ENCODE measurements around the gene ADAMTSL5. TPM values are rescaled to one million over a fixed set of nuclear protein-coding genes. Genes with fewer than 3 reads are reported as not detected.

The ADAMTSL5 gene
- total RNA-seq, 4 donors from 2014 or later, result 13.5 to 20.8 (median 18.8) TPM

GRCh38 chr19:1556390-1557070, 43.7 kb upstream of the ADAMTSL5 start:
- no peak overlapping the region for H3K4me3 ChIP-seq
- 98 to 99% methylated on average over 31 to 48 of the region's 66 CpGs for WGBS, 2 donors
- H3K4me1 ChIP-seq, result no peaks in the 10 kb centered on the region
- peaks cover 0 to 22% (median 0%) of the 10 kb centered on the region in 3 donors for H3K36me3 ChIP-seq
- no peaks in the 10 kb centered on the region for H3K27me3 ChIP-seq
- intact Hi-C loops (cut with DNase I), result no loop called here
- no peak for DNase-seq
- TF ChIP-seq CTCF (IDR thresholded peaks at IDR 0.05) (no peak), POLR2A (IDR thresholded peaks at IDR 0.05) (no peak)
- H3K27ac ChIP-seq, result no peak overlapping the region
- no peaks in the 10 kb centered on the region for H3K9me3 ChIP-seq

- no peak for DNase-seq
- intact Hi-C loops (cut with DNase I), result no loop called here
Measured at GRCh38 chr19:1555487-1556389, 42.9 kb upstream of the ADAMTSL5 start.

GRCh38 chr19:1554968-1555367, 42.1 kb upstream of the ADAMTSL5 start:
- no peak for TF ChIP-seq CTCF (IDR thresholded peaks at IDR 0.05)
- TF ChIP-seq POLR2A (IDR thresholded peaks at IDR 0.05), result no peak
- Histone ChIP-seq H3K4me3 (no peak overlapping the region), H3K27me3 (no peaks in the 10 kb centered on the region), H3K4me1 (no peaks in the 10 kb centered on the region), H3K27ac (no peak overlapping the region), H3K36me3 (peaks cover 0 to 22% (median 0%) of the 10 kb centered on the region in 3 donors), H3K9me3 (no peaks in the 10 kb centered on the region)
- no peak for DNase-seq
- intact Hi-C loops (cut with DNase I), result no loop called here
- 88 to 90% methylated on average over 24 of the region's 24 CpGs for WGBS, 2 donors

More at GRCh38 chr19:1555487-1556389, 42.9 kb upstream of the ADAMTSL5 start:
- H3K9me3 ChIP-seq, result no peaks in the 10 kb centered on the region
- H3K4me3 ChIP-seq, result no peak overlapping the region
- 96 to 98% methylated on average over 32 to 46 of the region's 121 CpGs for WGBS, 2 donors
- H3K4me1 ChIP-seq, result no peaks in the 10 kb centered on the region
- H3K36me3 ChIP-seq, result peaks cover 0 to 22% (median 0%) of the 10 kb centered on the region in 3 donors
- TF ChIP-seq POLR2A (IDR thresholded peaks at IDR 0.05) (no peak), CTCF (IDR thresholded peaks at IDR 0.05) (no peak)
- H3K27ac ChIP-seq, result no peak overlapping the region
- H3K27me3 ChIP-seq, result no peaks in the 10 kb centered on the region

- intact Hi-C loops (cut with DNase I), result no loop called here
- DNase-seq, result no peak
- no peaks in the 10 kb centered on the region for H3K9me3 ChIP-seq
- peaks cover 0 to 22% (median 0%) of the 10 kb centered on the region in 3 donors for H3K36me3 ChIP-seq
- no peak overlapping the region for H3K27ac ChIP-seq
- H3K4me1 ChIP-seq, result no peaks in the 10 kb centered on the region
- H3K27me3 ChIP-seq, result no peaks in the 10 kb centered on the region
- WGBS, 2 donors, result 76 to 87% methylated on average over 9 of the region's 10 CpGs
- H3K4me3 ChIP-seq, result no peak overlapping the region
- no peak for TF ChIP-seq POLR2A (IDR thresholded peaks at IDR 0.05)
- TF ChIP-seq CTCF (IDR thresholded peaks at IDR 0.05), result no peak
Measured at GRCh38 chr19:1553415-1553814, 40.6 kb upstream of the ADAMTSL5 start.

All from esophagus squamous epithelium (tissue), 5 donors.